Duodenal mucosa (tissue), 2 donors: ENCODE measurements around the gene TEX36.

Experiments used
- H3K27ac ChIP-seq: one replicate; pipeline ENCODE4 v1.7.0; 2013; ENCODE audit warnings: low read depth, low read length
- H3K27me3 ChIP-seq, 2 donors: one replicate each; pipeline ENCODE4 v1.7.0; 2013; ENCODE audit warnings: low read length in 2 of 2, control low read depth in 1 of 2; ENCODE audit not compliant: insufficient read depth in 2 of 2, control insufficient read depth in 1 of 2
- H3K36me3 ChIP-seq, 2 donors: one replicate each; pipeline ENCODE4 v1.7.0; 2013; ENCODE audit warnings: low read length in 2 of 2, control low read depth in 1 of 2; ENCODE audit not compliant: insufficient read depth in 2 of 2, control insufficient read depth in 1 of 2
- H3K4me1 ChIP-seq, 2 donors: one replicate each; pipeline ENCODE4 v1.7.0; 2013; ENCODE audit warnings: low read length in 2 of 2, control low read depth in 1 of 2; ENCODE audit not compliant: insufficient read depth in 2 of 2, control insufficient read depth in 1 of 2
- H3K4me3 ChIP-seq, 2 donors: one replicate each; pipeline ENCODE4 v1.7.0; 2013; ENCODE audit warnings: low read length in 2 of 2, low read depth in 1 of 2
- H3K9ac ChIP-seq, 2 donors: one replicate each; pipeline ENCODE4 v1.7.0; 2013; ENCODE audit warnings: low read length in 2 of 2, low read depth in 1 of 2
- H3K9me3 ChIP-seq, 2 donors: one replicate each; pipeline ENCODE4 v1.7.0; 2013; ENCODE audit warnings: low read length in 2 of 2, control low read depth in 1 of 2; ENCODE audit not compliant: control insufficient read depth in 1 of 2

Gene TEX36

DNA sequence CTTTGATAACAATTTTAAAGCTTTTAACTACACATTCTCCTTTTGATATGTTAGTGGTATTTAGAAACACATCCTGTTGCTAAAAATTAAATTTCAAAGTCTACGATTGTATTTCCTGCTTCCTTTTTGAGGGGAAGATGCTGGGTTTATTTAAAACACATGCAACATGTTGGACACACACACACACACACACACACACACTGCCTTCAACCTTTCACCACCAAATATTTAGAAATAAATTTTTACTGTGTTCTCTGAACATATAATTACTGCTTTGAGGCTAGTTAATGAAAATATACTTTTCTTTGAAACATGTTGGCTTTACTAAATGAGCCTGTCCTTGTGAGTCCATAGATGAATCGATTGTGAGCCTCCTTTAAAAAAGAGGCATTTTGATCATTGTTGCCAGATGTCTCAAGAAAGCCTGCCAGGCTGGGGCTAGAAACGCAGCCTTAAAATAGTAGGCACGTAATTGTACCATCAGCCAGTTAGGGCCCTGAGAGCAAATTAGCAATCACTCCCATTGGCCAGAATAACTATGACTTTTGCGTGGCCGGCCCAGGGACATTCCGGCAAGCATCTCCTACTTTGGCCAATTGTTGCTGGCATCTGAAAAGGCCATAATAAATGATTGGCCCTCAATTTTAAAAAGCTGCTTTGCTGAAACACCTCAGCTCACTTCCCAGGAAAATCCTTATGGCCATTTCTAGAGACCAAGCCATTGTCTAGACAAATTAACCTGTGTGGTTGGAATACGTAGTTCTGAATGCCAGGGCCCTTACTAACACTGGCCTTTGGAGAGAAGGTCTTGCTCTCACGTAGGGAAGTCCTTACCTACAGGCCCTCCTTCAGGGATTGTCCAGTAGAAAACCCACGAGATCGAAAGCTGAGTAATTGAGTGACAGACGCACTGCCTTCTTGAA is 9.9 kb upstream of the TEX36 start:
- H3K9ac ChIP-seq = no peak overlapping the region
- H3K27ac ChIP-seq = no peak overlapping the region
- H3K4me3 ChIP-seq = no peak overlapping the region
- H3K27me3 ChIP-seq = peaks cover 7 to 14% of the 10 kb centered on the region in 2 donors
- H3K4me1 ChIP-seq = no peaks in the 10 kb centered on the region
- H3K36me3 ChIP-seq = no peaks in the 10 kb centered on the region
- H3K9me3 ChIP-seq = no peaks in the 10 kb centered on the region

DNA sequence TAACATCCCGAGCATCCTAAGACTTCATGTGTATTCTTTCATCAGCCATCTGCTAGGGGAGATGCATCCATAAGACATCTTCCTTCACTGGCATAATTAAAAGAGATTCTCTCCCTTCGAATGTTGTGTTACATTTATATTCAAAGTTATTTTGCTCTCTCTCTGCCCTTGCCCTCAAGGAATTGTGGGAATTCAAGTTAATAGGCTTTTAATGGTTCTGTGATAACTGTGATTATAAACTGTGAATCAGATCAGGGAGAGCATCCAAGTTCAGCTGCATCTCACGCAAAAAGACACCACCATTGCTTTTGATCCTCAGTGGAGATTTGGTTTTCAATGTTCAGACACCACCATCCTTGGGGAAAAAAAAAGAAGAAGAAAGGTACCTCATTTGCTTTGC is 9.2 kb upstream of the TEX36 start:
- H3K9ac ChIP-seq = no peak overlapping the region
- H3K27ac ChIP-seq = no peak overlapping the region
- no peak overlapping the region for H3K4me3 ChIP-seq
- no peaks in the 10 kb centered on the region for H3K9me3 ChIP-seq
- H3K36me3 ChIP-seq = no peaks in the 10 kb centered on the region
- no peaks in the 10 kb centered on the region for H3K4me1 ChIP-seq
- peaks cover 7 to 14% of the 10 kb centered on the region in 2 donors for H3K27me3 ChIP-seq

DNA sequence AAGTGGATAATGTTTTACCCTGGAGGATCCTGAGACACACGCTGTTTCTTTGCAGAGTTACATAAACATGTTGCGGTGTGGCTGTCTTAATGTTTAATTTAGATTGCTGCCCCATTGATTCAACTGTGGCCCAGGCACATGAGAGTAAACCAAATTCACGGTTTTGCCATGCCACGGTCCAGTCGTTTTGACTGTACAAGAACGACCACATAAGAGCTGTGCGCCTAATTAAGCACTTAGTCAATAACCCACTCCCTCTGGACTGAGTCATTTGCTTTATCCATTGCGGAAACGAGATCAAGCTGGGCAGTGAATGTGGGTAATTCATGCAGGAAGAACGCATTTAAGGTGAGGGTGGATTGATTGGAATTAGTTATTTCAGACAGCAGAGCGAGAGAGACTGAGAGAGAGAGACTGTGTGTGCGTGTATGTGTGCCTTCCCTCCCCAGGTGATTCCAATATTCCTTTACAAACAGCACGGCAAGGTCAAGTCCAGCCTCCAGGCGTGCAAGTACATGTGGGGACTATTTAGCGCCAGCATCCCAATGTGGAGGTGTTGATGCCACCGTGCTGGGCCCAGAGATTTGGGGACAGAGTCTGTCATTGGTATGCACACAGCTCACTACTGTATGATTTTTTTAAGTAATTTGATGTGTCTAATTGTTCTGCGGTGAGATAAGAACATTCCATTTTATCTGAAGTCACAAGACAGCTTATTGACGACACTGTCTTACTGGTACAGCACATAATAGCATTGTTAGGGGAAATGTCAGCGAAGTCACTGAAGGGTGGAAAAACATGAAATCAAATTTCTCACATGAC is 8.4 kb upstream of the TEX36 start:
- H3K9me3 ChIP-seq = no peaks in the 10 kb centered on the region

DNA sequence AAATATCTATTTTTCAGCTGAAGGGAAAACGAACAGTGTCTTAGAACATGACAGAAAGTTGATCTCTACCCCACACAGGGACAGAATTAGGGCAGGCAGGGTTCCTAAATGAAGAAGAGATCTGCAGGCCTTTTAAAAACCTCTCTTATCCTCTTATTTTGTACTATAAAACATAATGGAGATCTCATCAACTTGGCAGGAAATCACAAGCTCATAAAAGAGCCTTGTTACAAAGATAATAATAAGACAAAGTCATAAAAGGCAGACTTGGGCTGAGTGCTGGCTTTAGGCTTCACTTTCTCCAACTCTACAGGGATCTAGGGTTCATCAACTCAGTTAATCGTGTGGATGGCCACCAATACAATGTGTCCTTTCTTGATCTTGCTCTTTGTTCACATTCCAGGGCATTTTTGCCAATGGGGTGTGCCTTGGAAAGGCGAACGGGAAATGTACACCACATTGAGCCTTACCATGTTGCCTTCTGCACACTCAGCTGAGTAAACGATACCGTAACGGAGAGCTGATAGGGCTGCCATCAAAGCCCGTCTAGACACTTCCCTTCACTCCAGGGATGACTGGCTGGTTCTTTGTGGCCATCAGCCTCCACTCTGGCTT is 7.1 kb upstream of the TEX36 start:
- no peaks in the 10 kb centered on the region for H3K36me3 ChIP-seq
- no peak overlapping the region for H3K9ac ChIP-seq
- peaks cover 7 to 10% of the 10 kb centered on the region in 2 donors for H3K27me3 ChIP-seq
- H3K4me3 ChIP-seq = no peak overlapping the region
- no peak overlapping the region for H3K27ac ChIP-seq
- H3K9me3 ChIP-seq = no peaks in the 10 kb centered on the region
- no peaks in the 10 kb centered on the region for H3K4me1 ChIP-seq

More for the DNA sequence above, 8.4 kb upstream of the TEX36 start:
- H3K4me3 ChIP-seq = no peak overlapping the region
- no peak overlapping the region for H3K9ac ChIP-seq
- no peaks in the 10 kb centered on the region for H3K4me1 ChIP-seq
- H3K27me3 ChIP-seq = peaks cover 7 to 13% of the 10 kb centered on the region in 2 donors
- H3K36me3 ChIP-seq = no peaks in the 10 kb centered on the region
- no peak overlapping the region for H3K27ac ChIP-seq

DNA sequence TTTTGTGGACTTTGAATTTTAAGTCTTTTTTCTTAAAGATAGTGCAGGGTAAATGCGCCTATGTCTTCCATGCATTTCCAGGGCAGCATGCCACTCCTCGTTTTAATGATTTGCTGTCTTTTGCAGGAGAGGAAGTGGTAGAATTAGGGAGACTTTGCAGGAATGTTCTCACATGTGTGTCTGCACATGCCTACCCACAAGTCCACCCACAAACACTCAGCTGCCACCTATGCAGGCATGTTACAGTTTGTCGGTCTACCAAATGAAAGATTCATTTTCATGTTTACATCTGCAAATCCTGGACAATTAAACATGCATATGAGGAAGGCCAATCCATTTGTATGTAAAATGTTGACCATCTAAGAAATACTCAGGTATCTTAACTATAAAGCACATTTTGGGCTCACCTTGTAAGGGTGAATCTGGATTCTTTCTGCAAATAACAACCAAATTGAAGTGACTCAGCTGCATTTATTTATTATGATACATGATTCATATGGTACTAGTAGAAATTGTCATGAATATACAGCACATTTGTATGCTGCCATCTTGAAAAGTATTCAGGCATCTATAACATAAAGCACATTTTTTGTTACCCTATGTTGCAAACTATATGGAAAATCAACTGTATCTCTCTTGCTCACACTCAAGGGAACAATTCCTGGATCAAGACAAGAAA is 4.7 kb upstream of the TEX36 start:
- no peak overlapping the region for H3K27ac ChIP-seq
- H3K27me3 ChIP-seq = peaks cover 10% of the 10 kb centered on the region in 2 donors
- no peak overlapping the region for H3K4me3 ChIP-seq
- H3K36me3 ChIP-seq = no peaks in the 10 kb centered on the region
- no peaks in the 10 kb centered on the region for H3K4me1 ChIP-seq
- H3K9me3 ChIP-seq = no peaks in the 10 kb centered on the region
- no peak overlapping the region for H3K9ac ChIP-seq

DNA sequence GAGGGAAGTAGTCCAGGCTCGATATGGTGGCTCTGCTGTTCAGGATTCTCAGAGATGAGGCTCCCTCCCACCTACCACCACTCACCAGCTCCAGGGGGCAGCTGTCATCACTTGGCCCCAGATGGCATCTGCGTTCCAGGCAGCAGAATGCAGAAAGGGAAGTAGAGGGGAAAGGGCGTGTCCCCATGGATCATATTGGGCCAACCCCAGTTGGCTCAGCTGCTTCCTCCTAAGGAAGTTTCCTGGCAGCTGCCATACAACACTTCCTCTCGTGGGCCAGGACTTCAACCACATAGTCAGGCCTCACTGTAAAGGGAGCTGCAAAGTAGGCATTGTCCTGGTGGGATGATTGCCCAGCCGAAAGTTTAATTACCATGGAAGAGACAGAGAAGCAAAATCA is 1.6 kb upstream of the TEX36 start:
- peaks cover 0 to 2% of the 10 kb centered on the region in 2 donors for H3K27me3 ChIP-seq
- no peaks in the 10 kb centered on the region for H3K9me3 ChIP-seq
- H3K36me3 ChIP-seq = no peaks in the 10 kb centered on the region
- no peak overlapping the region for H3K27ac ChIP-seq
- no peak overlapping the region for H3K9ac ChIP-seq
- H3K4me3 ChIP-seq = no peak overlapping the region
- no peaks in the 10 kb centered on the region for H3K4me1 ChIP-seq

DNA sequence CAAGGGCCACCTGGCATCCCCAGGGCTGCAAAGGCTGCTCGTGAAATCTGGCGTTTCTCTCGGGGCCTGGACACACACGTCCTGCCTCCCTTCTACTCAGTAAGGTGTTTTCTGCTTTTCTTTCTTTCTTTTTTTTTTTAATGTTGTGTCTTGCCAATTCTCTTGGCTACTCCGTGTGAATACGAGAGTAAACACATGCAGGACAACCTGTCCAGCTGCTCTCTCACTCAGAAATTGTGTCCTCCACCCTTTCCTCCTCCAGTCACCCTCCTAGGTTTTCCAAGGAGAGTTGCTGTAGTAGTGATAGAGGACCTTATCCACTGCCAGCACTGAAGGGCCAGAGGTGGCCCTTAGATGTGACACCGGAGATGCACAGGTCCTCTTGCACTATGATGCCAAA is 858 bp upstream of the TEX36 start:
- Histone ChIP-seq H3K36me3 (no peaks in the 10 kb centered on the region), H3K4me3 (no peak overlapping the region), H3K9ac (no peak overlapping the region), H3K4me1 (no peaks in the 10 kb centered on the region), H3K27ac (no peak overlapping the region), H3K9me3 (no peaks in the 10 kb centered on the region), H3K27me3 (peaks cover 0 to 2% of the 10 kb centered on the region in 2 donors)

DNA sequence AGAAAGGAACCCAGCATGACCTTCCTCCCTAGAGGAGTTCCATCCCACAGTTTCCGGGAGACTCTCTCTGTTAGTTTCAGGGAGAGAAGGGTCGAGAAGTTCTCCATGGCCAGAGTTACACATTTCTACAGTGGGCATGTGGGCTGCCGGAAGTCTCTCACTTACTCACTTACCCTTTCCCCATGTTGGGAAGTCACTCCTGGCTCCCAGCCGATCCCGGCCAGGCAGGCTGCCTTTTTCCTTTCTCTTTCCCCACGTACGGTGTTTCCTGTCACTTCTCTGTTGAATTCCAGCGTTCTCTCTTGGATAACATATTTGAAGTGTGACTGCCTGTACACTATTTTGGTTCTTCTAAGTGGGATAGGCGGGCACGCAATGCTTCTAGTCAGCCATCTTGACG is 3.5 kb downstream of the TEX36 start:
- H3K27ac ChIP-seq = no peak overlapping the region
- H3K36me3 ChIP-seq = no peaks in the 10 kb centered on the region
- no peak overlapping the region for H3K4me3 ChIP-seq
- no peaks in the 10 kb centered on the region for H3K4me1 ChIP-seq
- H3K9me3 ChIP-seq = peaks cover 0 to 12% of the 10 kb centered on the region in 2 donors
- H3K9ac ChIP-seq = no peak overlapping the region
- peaks cover 0 to 2% of the 10 kb centered on the region in 2 donors for H3K27me3 ChIP-seq

DNA sequence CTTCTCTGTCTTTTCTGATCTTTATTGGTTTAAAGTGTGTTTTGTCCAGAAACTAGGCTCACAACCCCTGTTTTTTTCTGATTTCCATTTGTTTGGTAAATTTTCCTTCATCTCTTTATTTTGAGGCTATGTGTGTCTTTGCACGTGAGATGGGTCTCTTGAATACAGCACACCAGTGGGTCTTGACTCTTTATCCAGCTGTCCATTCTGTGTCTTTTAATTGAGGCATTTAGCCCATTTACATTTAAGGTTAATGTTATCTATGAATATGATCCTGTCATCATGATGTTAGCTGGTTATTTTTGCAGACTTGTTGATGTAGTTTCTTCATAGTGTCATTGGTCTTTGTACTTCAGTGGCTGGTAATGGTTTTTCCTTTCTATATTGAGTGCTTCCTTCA is 10.1 kb downstream of the TEX36 start:
- Histone ChIP-seq H3K4me3 (no peak overlapping the region), H3K27me3 (no peaks in the 10 kb centered on the region), H3K9me3 (peaks cover 0 to 9% of the 10 kb centered on the region in 2 donors), H3K9ac (no peak overlapping the region), H3K36me3 (no peaks in the 10 kb centered on the region), H3K4me1 (no peaks in the 10 kb centered on the region), H3K27ac (no peak overlapping the region)
